HepG2 (cell line): ENCODE data around the gene SERPINF2. TPM values are rescaled to one million over a fixed set of nuclear protein-coding genes. Genes with fewer than 3 reads are reported as not detected.

ENCODE experiments used
- ARNTL ChIP-seq: sonication (generic); formaldehyde crosslinking; IDR thresholded peaks from 2 replicates; pipeline ENCODE4 v1.4.0; 2020; ENCODE audit warnings: mild to moderate bottlenecking, missing genetic modification reagents
- ATAD3A ChIP-seq: sonication (generic); formaldehyde crosslinking; IDR thresholded peaks from 2 replicates; pipeline ENCODE4 v1.4.0; 2020; ENCODE audit warnings: missing genetic modification reagents
- EED ChIP-seq: sonication (generic); formaldehyde crosslinking; IDR thresholded peaks from 2 replicates; pipeline ENCODE4 v1.5.0; 2020; ENCODE audit warnings: mild to moderate bottlenecking, missing genetic modification reagents
- JUNB ChIP-seq: sonication (generic); formaldehyde crosslinking; IDR thresholded peaks from 2 replicates; pipeline ENCODE4 v1.8.0; 2022; ENCODE audit warnings: missing genetic modification reagents, mild to moderate bottlenecking, borderline replicate concordance
- MIXL1 ChIP-seq: IDR thresholded peaks from 2 replicates; pipeline ENCODE4 v1.6.1; 2016
- PCBP1 ChIP-seq: fragments of 200-400 bp; formaldehyde crosslinking; IDR thresholded peaks from 2 replicates; pipeline ENCODE4 v1.6.1; 2017; ENCODE audit warnings: mild to moderate bottlenecking, low read depth, low read length, borderline replicate concordance
- SAFB2 ChIP-seq: sonication (generic); formaldehyde crosslinking; IDR thresholded peaks from 2 replicates; pipeline ENCODE4 v1.5.1; 2020; ENCODE audit warnings: missing genetic modification reagents, low read depth, mild to moderate bottlenecking, borderline replicate concordance
- SMAD1 ChIP-seq: sonication (generic); formaldehyde crosslinking; IDR thresholded peaks from 2 replicates; pipeline ENCODE4 v1.4.0; 2020; ENCODE audit warnings: missing genetic modification reagents, low read depth, mild to moderate bottlenecking, borderline replicate concordance
- SMAD3 ChIP-seq: sonication (generic); formaldehyde crosslinking; IDR thresholded peaks from 2 replicates; pipeline ENCODE4 v1.4.0; 2020; ENCODE audit warnings: missing genetic modification reagents
- SUZ12 ChIP-seq: fragments of 150-350 bp; IDR thresholded peaks from 2 replicates; pipeline ENCODE4 v1.6.1; 2014; ENCODE audit warnings: low read depth, low read length
- TCF7 ChIP-seq: sonication (generic); IDR thresholded peaks from 2 replicates; pipeline ENCODE4 v1.6.1; 2016; ENCODE audit warnings: antibody characterized with exemption, low read depth
- THRA ChIP-seq: sonication (generic); formaldehyde crosslinking; IDR thresholded peaks from 2 replicates; pipeline ENCODE4 v1.4.0; 2020; ENCODE audit warnings: missing genetic modification reagents, borderline replicate concordance
- ZBTB3 ChIP-seq: sonication (generic); formaldehyde crosslinking; IDR thresholded peaks from 2 replicates; pipeline ENCODE4 v1.4.0; 2020; ENCODE audit warnings: low read depth, mild to moderate bottlenecking, moderate library complexity, missing genetic modification reagents, borderline replicate concordance
- ZNF121 ChIP-seq: sonication (generic); formaldehyde crosslinking; IDR thresholded peaks from 2 replicates; pipeline ENCODE4 v1.5.0; 2020; ENCODE audit warnings: mild to moderate bottlenecking, missing genetic modification reagents
- ZNF234 ChIP-seq: sonication (generic); formaldehyde crosslinking; conservative IDR thresholded peaks from 2 replicates; pipeline ENCODE4 v1.5.1; 2020; ENCODE audit warnings: mild to moderate bottlenecking, missing genetic modification reagents
- ZNF282 ChIP-seq: fragments of 450-650 bp; IDR thresholded peaks from 2 replicates; pipeline ENCODE4 v1.6.1; 2018; ENCODE audit not compliant: partially characterized antibody
- ZNF34 ChIP-seq: sonication (generic); formaldehyde crosslinking; IDR thresholded peaks from 2 replicates; pipeline ENCODE4 v1.4.0; 2020; ENCODE audit warnings: mild to moderate bottlenecking, missing genetic modification reagents, borderline replicate concordance
- ZNF510 ChIP-seq: sonication (generic); formaldehyde crosslinking; IDR thresholded peaks from 2 replicates; pipeline ENCODE4 v1.4.0; 2020; ENCODE audit warnings: low read depth, mild to moderate bottlenecking, missing genetic modification reagents
- ZNF562 ChIP-seq: sonication (generic); formaldehyde crosslinking; IDR thresholded peaks from 2 replicates; pipeline ENCODE4 v1.8.0; 2022; ENCODE audit warnings: missing genetic modification reagents, borderline replicate concordance
- ZNF614 ChIP-seq: IDR thresholded peaks from 2 replicates; pipeline ENCODE4 v1.6.1; 2018; ENCODE audit warnings: missing biosample characterization, missing genetic modification reagents, inconsistent platforms, borderline replicate concordance
- ZNF768 ChIP-seq: sonication (generic); formaldehyde crosslinking; IDR thresholded peaks from 2 replicates; pipeline ENCODE4 v1.4.0; 2020; ENCODE audit warnings: missing genetic modification reagents
- ZNF878 ChIP-seq: sonication (generic); formaldehyde crosslinking; IDR thresholded peaks from 2 replicates; pipeline ENCODE4 v1.8.1; 2023; ENCODE audit warnings: mild to moderate bottlenecking, missing genetic modification reagents, moderate library complexity
- ZNF891 ChIP-seq: sonication (generic); formaldehyde crosslinking; IDR thresholded peaks from 2 replicates; pipeline ENCODE4 v1.5.0; 2020; ENCODE audit warnings: mild to moderate bottlenecking, missing genetic modification reagents
- ZSCAN20 ChIP-seq: sonication (generic); formaldehyde crosslinking; IDR thresholded peaks from 2 replicates; pipeline ENCODE4 v1.4.0; 2020; ENCODE audit warnings: missing genetic modification reagents, mild to moderate bottlenecking, borderline replicate concordance
- polyA plus RNA-seq, 8 experiments: library from polyadenylated mRNA; depleted of rRNA in 3 of 8; stranded (reverse) in 7 of 8; unstranded in 1 of 8; fragments of >200 nt; fragmentation: Illumina TruSeq in 4 of 8; extraction: Trizol in 4 of 8; gene quantifications; 2 replicates each; pipeline versions ENCODE4 v1.2.1 to v1.2.3, GENCODE V29; 2011 to 2016; ENCODE audit warnings: low read depth in 4 of 8, missing spikeins in 1 of 8, mixed read lengths in 1 of 8; ENCODE audit not compliant: insufficient read depth in 1 of 8
- total RNA-seq, 5 experiments: library from RNA; depleted of rRNA; stranded (reverse); fragments of >200 nt; fragmentation: Illumina TruSeq; extraction: Trizol; gene quantifications; 2 replicates each; pipeline ENCODE4 v1.2.3, GENCODE V29; 2016; ENCODE audit warnings: low read depth in 1 of 5
- TF ChIP-seq, protein P1 (sequence below), 2 experiments: sonication (generic) in 1 of 2; formaldehyde crosslinking in 1 of 2; IDR thresholded peaks; 2 replicates each; pipeline versions ENCODE4 v1.4.0 to v1.6.1; 2018 to 2020; ENCODE audit warnings: missing genetic modification reagents in 2 of 2, borderline replicate concordance in 1 of 2, low read depth in 1 of 2, mild to moderate bottlenecking in 1 of 2, missing biosample characterization in 1 of 2

Gene SERPINF2
- total and polyA plus RNA-seq, 2 of the 13 experiments (the other 11 are each of a cell fraction or from before 2014, with no cell fraction given), result 309 to 548 TPM

DNA sequence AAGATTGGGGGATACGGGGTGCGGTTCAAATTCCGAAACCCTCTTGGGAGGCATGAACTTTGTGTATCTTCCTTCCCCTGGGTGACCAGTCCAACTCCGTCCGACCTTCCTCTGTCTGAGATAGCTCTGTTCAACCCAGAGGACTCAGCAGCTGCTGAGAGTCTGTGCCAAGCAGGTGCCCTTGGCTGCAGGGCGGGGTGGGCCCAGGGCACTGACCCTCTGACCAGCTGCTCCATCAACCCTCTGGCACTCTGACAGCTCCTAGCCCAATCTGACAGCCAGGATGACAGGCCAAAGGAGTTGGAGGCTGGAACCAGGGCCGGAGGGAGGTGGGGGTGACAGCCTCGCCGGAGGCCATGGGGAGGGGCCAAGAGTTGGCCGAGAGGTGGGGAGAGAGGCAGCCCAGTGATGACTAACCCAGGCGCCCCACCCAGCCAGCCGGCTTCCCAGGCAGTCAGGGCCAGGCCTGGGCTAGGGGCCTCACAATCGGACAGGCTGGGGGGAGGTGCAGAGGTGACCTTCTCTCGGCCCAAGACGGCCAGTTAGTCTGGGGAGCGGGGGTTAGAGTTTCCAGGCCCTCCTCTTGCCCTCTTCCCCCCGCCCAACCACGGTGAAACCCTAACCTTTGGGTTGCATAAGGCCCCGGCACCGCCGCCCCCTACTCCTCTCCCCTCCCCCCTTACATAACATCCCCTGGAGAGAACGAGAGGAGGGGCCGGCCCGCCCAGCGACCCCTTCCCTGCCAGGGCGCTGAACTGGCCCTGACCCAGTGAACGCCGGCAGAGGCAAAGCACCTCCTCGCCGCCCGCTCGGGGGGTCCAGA lies 27.5 kb upstream of the SERPINF2 start (continued):
- no peak for TF ChIP-seq SAFB2 (CRISPR knock-in tag)
- peak; percentile 17; the same call in 1 of the 2 replicates for TF ChIP-seq EED
- TF ChIP-seq ZNF878 (CRISPR knock-in tag), result no peak
- no peak for TF ChIP-seq ZNF34 (CRISPR knock-in tag)
- peak; percentile 41; the same call in 1 of the 2 replicates for TF ChIP-seq SMAD3 (CRISPR knock-in tag)
- TF ChIP-seq ARNTL (CRISPR knock-in tag), result 0 out of 2 replicates have a peak, but pooled peaks have one; percentile 10
- TF ChIP-seq ZBTB3 (CRISPR knock-in tag), result no peak
- no peak for TF ChIP-seq SMAD1 (CRISPR knock-in tag)
- TF ChIP-seq THRA (CRISPR knock-in tag), result 0 out of 2 replicates have a peak, but pooled peaks have one; percentile 1
- TF ChIP-seq ZNF891 (CRISPR knock-in tag), result no peak
- no peak; the same call in 1 of the 2 replicates for TF ChIP-seq ZNF121 (CRISPR knock-in tag)
- no peak for TF ChIP-seq ZNF562 (CRISPR knock-in tag)
- TF ChIP-seq MIXL1 (CRISPR knock-in tag), result no peak
- no peak for TF ChIP-seq ZNF234 (CRISPR knock-in tag)
- no peak for TF ChIP-seq ZNF510
- no peak for TF ChIP-seq TCF7
- TF ChIP-seq JUNB (CRISPR knock-in tag), result no peak
- TF ChIP-seq ZNF282, result no peak
- TF ChIP-seq ZSCAN20 (CRISPR knock-in tag), result peak; percentile 23; the same call in 1 of the 2 replicates
- TF ChIP-seq SUZ12, result no peak
- TF ChIP-seq, protein P1, sequence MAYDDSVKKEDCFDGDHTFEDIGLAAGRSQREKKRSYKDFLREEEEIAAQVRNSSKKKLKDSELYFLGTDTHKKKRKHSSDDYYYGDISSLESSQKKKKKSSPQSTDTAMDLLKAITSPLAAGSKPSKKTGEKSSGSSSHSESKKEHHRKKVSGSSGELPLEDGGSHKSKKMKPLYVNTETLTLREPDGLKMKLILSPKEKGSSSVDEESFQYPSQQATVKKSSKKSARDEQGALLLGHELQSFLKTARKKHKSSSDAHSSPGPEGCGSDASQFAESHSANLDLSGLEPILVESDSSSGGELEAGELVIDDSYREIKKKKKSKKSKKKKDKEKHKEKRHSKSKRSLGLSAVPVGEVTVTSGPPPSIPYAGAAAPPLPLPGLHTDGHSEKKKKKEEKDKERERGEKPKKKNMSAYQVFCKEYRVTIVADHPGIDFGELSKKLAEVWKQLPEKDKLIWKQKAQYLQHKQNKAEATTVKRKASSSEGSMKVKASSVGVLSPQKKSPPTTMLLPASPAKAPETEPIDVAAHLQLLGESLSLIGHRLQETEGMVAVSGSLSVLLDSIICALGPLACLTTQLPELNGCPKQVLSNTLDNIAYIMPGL (CRISPR knock-in tag; IDR thresholded peaks at IDR 0.05; ENCODE audit: borderline replicate concordance in 1 of 2, low read depth in 1 of 2), result peak in 1 of 2 experiments; percentile 50; a peak in 1 of 4 replicates
- TF ChIP-seq ATAD3A, result no peak
- peak; percentile 64; the same call in 1 of the 2 replicates for TF ChIP-seq ZNF614
- peak; percentile 53; the same call in 1 of the 2 replicates for TF ChIP-seq ZNF768 (CRISPR knock-in tag)
- peak; percentile 84; the same call in 1 of the 2 replicates for TF ChIP-seq PCBP1
